Measurements from ENCODE around the gene ZNF280D.

DNA sequence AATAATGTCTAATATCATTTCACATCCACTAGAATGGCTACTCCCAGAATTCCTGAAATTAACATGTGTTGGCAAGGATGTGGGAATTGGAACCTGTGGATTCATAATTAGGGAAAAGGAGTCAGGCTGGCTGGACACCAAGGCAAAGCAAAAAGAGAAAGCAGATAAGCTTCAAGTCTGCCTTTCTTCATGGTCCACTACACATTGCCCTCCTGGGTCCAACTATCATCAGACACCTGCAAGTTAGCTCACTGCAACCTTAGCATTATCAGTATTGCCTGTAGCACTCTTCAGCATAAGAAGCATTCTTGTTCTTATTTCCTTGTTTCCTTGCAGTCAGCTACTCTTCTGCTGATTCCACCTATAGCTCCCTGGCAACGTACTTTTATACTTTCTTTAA, 124.3 kb downstream of the ZNF280D start:
- TF ChIP-seq, protein P1, sequence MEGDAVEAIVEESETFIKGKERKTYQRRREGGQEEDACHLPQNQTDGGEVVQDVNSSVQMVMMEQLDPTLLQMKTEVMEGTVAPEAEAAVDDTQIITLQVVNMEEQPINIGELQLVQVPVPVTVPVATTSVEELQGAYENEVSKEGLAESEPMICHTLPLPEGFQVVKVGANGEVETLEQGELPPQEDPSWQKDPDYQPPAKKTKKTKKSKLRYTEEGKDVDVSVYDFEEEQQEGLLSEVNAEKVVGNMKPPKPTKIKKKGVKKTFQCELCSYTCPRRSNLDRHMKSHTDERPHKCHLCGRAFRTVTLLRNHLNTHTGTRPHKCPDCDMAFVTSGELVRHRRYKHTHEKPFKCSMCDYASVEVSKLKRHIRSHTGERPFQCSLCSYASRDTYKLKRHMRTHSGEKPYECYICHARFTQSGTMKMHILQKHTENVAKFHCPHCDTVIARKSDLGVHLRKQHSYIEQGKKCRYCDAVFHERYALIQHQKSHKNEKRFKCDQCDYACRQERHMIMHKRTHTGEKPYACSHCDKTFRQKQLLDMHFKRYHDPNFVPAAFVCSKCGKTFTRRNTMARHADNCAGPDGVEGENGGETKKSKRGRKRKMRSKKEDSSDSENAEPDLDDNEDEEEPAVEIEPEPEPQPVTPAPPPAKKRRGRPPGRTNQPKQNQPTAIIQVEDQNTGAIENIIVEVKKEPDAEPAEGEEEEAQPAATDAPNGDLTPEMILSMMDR (IDR thresholded peaks at IDR 0.05; ENCODE audit: low read depth, low read length) = no peak
- TF ChIP-seq EZH2phosphoT487 (IDR thresholded peaks at IDR 0.05; ENCODE audit: low read depth) = no peak

Data from OCI-LY3 (cell line).